ENCODE results near the gene LAMA5.

- no peak for TF ChIP-seq CTCF (IDR thresholded peaks at IDR 0.05; ENCODE audit: insufficient read depth, low read length, poor library complexity, severe bottlenecking)
- no peak for TF ChIP-seq EZH2phosphoT487 (conservative IDR thresholded peaks at IDR 0.05; ENCODE audit: low read length)
Measured at GRCh38 chr20:62311150-62311549, 56.0 kb downstream of the LAMA5 start.

All from SU-DHL-6 (cell line).